DMS153 (cell line): ENCODE results near the gene CSPG4.
"Not testable (repeated sequence)": the region's sequence is repeated elsewhere in the genome, so short reads cannot be mapped to it uniquely, and the experiment has no call there.

Source experiments
- DNase-seq: peaks from one replicate; lab custom pipeline; 2025; lab: John Stamatoyannopoulos, UW

CSPG4 gene

GRCh38 chr15:75738014-75738646 lies 25.5 kb upstream of the CSPG4 start:
- no peak for DNase-seq

- not testable (repeated sequence) for DNase-seq
Measured at GRCh38 chr15:75737116-75738013, 24.7 kb upstream of the CSPG4 start.

GRCh38 chr15:75736256-75736655 lies 23.6 kb upstream of the CSPG4 start:
- DNase-seq: no peak

- not testable (repeated sequence) for DNase-seq
Measured at GRCh38 chr15:75734861-75735760, 22.5 kb upstream of the CSPG4 start.

GRCh38 chr15:75733761-75734651 lies 21.4 kb upstream of the CSPG4 start:
- DNase-seq: no peak

GRCh38 chr15:75732809-75733451 lies 20.3 kb upstream of the CSPG4 start:
- DNase-seq: no peak

GRCh38 chr15:75732177-75732808 lies 19.6 kb upstream of the CSPG4 start:
- DNase-seq: no peak

GRCh38 chr15:75731248-75732151 lies 18.9 kb upstream of the CSPG4 start:
- DNase-seq: no peak

- not testable (repeated sequence) for DNase-seq
Measured at GRCh38 chr15:75730376-75731247, 18.0 kb upstream of the CSPG4 start.

GRCh38 chr15:75729326-75730069 lies 16.9 kb upstream of the CSPG4 start:
- DNase-seq: no peak

GRCh38 chr15:75727851-75728715 lies 15.4 kb upstream of the CSPG4 start:
- DNase-seq: no peak

GRCh38 chr15:75727031-75727531 lies 14.4 kb upstream of the CSPG4 start:
- DNase-seq: no peak

- no peak for DNase-seq
Measured at GRCh38 chr15:75725719-75726607, 13.3 kb upstream of the CSPG4 start.

- DNase-seq: no peak
Measured at GRCh38 chr15:75725006-75725718, 12.5 kb upstream of the CSPG4 start.
